ENCODE results near the gene PRR35.

PRR35 gene

DNA sequence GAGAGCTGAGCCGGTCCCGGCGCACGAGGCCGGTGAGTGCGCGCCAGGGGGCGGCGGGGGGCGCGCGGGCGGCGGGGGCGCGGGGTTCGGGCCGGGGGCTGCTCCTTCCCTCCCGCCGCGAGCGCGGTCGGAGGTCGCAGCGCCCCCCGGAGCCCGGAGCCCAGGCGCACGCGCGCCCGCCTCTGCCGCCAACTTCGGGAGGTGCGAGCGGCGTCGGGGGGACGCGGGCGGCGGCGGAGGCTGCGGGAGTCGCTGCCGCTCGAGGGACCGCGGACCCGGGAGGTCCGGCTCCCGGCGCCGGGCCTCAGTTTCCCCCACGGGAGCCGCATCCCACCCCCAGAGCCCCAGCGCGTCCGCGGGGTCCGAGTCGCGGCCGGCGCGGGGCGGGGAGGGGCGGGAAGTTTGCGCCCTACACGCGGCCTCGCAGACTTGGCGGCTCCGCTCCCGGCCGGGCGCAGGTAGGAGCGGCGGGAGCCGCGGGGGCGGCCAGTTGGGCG, at the start of gene PRR35:
TSS of gene PRR35 (plus strand) at position 191 of the 497 bp plus-strand sequence. CDS start 2,901 bp downstream, outside the sequence.
- no peak for DNase-seq (ENCODE audit: low read depth)

DNA sequence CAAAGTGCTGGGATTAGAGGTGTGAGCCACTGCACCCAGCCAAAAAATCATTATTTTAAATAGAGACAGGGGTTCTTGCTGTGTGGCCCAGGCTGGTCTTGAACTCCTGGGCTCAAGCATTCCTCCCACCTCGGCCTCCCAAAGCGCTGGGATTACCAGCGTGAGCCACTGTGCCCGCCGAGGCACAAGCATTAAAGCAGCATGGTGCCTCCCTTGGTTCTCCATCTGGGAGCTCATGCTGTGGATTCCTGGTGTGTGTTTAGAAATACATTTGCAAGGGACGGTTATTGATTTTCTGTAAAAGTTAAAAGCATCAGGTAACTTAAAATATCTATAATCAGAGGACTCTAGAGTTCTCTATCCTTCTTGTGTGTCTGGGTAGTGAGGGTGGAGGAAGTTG, 47.4 kb upstream of the PRR35 start:
- DNase-seq (ENCODE audit: low read depth): no peak

DNA sequence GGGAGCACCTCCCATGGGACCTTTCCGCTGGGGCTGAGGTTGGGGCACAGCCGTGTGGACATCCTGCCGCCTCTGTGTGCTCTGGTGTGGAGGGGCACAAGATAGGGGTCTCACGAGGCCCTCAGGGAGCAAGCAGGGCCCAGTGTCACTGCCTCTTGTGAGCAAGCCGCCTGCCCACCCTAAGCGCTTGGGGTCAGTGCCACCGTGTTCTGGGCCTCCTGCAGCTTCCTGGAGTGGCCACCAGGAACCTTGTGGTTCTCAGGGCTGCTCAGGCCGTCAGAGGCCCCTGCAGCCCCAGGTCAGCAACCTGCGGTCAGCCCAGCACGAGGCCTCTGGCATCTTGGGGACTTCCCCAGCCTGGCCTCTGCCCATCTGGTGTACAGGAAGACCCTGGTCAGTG, 46.2 kb upstream of the PRR35 start:
- no peak for DNase-seq (ENCODE audit: low read depth)

DNA sequence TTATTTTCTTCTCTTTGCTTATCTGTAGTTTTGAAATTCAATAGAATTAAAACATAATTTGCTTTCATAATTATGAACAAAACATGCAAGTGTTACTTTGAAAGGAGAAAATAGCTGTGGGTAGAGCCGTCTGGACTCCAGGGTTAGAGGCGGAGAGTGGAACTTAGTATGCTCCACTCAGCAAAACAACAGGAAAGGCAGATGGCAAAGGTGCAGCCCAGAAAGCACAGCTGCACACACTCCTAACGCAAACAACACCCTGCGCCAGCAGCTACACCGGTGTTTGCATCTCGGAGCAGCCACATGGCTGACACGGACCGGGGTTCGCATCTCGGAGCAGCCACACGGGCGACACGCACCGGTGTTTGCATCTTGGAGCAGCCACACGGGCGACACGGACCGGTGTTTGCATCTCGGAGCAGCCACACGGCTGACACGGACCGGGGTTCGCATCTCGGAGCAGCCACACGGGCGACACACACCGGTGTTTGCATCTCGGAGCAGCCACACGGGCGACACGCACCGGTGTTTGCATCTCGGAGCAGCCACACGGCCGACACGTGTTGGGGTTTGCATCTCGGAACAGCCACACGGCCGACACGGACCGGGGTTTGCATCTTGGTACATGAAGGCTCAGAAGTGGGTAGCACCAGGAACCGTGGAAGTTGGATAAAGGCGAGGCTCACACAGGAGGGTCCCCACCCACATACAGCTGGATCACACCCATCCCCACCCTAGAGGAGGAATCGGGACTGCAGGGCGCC, 44.8 kb upstream of the PRR35 start:
- no peak for DNase-seq (ENCODE audit: low read depth)

DNA sequence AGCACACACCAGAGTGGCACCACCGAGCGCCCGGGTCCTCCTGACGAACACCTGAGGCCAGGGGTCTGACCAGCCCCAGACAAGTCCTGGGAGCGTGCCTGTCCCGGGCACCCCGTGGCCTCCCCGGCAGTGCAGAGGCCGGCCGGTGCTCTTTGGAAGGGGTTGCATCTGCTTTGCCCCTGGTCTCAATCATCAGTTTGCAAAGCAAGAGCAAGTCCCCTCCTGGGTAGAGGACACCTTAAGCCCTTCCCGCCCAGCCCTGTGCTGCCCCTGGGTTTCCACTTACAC, 44.3 kb upstream of the PRR35 start:
- DNase-seq (ENCODE audit: low read depth): no peak

DNA sequence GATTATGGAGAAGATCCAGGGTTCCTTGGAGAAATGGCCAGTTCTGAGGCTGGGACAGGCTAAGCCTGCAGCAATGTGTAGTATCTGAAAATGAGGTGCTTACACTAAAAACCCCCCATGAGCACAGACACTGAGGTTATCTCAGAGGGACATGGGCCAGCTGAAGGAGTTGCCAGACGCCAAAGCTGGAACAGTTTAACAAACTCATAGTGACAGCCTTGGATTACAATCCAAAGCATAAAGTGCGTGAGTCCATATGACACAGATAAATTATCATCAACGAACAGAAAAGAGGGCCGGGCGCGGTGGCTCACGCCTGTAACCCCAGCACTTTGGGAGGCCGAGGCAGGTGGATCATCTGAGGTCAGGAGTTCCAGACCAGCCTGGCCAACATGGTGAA, 43.9 kb upstream of the PRR35 start:
- DNase-seq (ENCODE audit: low read depth): no peak

DNA sequence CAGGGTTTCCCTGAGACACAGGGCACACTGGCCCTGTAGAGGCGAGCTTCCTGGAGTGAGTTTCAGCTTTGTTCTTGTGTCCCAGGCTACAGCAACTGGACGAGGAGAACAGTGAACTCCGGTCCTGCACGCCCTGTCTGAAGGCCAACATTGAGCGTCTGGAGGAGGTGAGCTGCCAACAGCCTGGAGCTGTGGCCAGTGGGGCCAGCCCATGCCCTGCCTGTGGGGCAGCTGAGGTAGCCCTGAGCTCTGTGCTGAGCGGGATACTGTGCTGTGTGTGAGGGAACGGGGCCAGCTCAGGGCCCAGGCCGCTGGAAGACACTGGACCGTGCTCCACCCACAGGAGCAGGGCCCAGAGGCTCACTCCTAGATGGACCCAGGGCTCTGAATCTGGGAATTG, 41.3 kb upstream of the PRR35 start:
- DNase-seq (ENCODE audit: low read depth): no peak

DNA sequence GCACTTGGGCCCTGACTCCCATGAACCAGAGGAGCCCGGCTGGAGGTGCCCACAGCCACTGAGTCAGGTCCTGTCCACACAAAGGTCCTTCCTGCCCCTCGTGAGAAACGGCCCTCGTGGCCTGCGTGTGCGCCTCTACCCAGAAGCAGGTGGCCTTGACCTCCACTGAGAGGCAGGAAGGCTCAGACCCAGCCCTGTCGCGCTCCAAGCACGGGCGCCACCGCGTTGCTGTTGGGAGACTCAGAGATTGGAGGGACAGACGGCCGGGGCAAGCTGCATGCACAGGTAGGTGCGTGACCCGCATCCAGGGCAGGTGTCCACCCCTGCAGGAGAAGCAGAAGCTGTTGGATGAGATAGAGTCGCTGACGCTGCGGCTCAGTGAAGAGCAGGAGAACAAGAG, 40.8 kb upstream of the PRR35 start:
- DNase-seq (ENCODE audit: low read depth): no peak

DNA sequence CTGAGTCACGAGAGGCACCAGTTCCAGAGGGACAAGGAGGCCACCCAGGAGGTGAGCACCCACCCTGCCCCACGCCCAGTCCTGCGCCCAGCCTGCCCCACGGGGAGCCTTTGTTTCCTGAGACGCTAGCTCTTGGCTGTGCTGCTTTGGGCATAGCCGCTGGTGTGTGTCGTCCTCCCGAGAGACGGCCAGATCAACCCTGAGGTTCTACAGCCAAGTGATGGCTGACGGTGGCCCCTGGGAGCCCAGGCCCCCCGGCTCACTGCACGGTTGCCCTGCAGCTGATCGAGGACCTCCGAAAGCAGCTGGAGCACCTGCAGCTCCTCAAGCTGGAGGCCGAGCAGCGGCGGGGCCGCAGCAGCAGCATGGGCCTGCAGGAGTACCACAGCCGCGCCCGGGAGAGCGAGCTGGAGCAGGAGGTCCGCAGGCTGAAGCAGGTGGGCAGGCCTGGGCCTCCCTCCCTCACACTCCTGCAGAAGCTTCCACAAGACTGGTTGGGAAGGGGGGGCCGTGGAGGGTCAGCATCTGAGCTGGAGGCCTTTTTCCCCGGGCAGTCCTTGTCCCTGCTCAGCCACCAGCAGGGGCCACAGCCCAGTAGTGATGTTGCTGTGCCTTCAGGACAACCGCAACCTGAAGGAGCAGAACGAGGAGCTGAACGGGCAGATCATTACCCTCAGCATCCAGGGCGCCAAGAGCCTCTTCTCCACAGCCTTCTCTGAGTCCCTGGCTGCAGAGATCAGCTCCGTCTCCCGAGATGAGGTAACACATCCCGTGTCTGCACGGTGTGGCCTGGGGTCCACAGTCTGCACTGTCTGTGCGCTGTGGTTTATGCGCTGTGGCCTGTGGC, 40.1 kb upstream of the PRR35 start:
- no peak for DNase-seq (ENCODE audit: low read depth)

DNA sequence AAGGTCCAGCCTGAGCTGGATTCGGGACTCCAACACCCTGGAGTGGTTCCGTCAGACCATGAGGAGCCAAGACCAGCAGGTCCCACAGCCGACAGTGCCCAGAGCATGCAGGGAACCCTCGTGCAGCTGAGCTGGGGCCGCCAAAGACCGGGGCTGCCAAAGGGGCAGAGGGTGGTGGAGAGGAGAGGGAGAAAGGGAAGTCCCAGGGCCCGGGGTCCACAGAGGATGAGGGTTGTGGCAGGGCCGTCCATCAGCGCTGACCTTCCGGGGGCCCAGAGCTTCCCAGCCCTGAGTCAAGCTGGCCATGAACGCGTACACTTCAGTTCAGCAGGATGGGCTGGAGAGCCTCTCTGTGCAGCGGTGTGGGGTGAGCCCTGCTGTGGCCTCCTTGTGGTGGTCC, 39.3 kb upstream of the PRR35 start:
- DNase-seq (ENCODE audit: low read depth): no peak

DNA sequence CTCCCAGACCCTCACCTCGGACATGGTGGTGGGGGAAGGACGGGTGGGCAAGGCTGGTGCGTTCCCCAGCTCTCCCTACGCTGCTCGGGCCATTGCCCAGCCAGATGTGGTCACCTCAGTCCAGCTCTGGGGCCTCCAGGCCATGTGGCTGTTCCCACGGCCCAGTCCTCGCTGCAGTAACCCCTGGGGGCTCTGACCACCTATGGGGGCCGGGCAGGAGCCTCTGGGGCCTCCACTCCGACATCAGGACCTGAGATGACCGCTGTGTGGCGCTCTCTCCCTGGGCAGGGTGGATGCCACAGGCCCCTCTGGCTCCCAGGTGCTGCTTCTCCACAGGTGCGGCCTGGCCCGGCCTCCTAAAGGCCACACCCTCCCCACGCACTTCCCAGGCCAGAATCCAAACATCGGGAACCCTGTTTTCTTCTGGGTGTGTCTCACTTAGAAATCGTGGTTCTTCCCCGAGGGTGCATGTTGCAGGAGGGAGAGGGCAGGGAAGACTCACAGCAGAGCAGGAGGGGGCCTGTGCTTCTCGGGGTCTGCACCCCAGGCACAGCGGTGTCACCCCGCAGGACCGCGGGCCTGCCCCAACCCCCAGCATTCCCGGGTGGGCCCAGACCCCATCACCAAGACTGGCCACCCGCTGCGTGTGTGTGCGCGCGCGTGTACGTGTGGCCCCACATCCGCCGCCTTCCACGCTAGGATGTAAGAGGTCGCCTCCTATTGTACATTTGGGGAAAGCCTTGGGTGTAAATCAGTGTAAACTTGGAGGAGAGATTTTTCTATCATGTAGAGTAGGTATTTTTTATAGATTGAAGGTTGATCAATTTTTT, 38.6 kb upstream of the PRR35 start:
- DNase-seq (ENCODE audit: low read depth): no peak

DNA sequence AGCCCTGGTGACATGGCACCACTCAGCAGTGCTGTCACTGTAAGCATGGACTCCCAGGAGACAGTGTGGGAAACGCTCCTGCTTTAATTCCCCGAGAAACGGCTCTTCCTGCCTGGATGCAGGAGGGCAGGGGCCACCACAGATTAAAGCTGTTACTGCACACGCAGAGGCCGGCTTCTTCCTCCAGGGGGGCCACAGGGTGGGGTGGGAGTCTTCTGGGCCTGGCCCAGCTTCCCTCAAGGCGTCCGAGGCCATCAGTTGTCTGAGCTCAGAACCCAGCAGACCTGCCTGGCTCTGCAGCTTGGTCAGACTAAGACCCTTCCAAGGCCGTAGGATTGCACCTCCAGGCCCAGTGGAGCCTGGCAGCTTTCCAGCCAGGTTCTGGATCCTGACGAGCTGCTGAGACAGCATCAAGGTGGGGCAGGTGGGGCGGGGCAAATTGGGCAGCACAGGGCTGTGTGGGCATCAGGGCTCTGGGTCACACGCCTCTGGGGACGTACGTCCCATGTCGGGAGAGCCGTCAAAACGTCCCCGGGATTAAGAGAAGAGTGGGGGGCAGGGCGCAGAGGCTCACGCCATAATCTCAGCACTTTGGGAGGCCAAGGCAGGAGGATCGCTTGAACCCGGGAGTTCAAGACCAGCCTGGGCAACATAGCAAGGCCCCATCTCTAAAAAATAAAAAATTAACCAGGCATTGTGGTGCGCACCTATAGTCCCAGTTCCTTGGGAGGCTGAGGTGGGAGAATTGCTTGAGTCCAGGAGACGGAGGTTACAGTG, 37.7 kb upstream of the PRR35 start:
- DNase-seq (ENCODE audit: low read depth): no peak

DNA sequence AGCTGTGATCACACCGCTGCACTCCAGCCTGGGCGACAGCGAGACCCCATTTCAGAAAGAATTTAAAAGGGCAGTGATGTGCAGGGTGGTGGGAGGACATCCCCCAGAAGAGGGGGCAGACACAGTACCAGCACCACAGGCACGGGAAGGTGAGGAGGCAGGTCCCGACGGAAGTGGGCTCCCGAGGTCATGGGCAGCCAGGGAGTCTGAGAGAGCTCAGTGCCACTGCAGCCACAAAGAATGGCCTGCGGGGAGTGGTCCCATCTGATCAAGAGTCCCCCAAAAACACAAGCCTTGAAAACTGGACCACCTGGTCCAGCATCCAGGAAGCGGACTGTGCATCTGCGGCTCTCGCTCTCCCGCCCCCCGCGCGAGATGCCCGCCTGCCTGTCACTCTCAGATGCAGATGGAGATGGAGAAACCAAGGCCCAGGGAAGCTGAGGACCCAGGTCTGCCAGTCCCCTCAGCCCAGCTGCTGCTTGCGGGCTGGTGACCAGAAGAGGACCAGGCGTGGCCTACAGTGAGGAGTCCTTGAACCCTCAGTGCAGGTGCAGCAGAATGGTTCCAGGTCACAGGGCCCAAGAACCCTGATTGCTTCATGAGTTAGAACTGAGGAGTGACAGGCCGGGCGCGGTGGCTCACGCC, 37.0 kb upstream of the PRR35 start:
- no peak for DNase-seq (ENCODE audit: low read depth)

DNA sequence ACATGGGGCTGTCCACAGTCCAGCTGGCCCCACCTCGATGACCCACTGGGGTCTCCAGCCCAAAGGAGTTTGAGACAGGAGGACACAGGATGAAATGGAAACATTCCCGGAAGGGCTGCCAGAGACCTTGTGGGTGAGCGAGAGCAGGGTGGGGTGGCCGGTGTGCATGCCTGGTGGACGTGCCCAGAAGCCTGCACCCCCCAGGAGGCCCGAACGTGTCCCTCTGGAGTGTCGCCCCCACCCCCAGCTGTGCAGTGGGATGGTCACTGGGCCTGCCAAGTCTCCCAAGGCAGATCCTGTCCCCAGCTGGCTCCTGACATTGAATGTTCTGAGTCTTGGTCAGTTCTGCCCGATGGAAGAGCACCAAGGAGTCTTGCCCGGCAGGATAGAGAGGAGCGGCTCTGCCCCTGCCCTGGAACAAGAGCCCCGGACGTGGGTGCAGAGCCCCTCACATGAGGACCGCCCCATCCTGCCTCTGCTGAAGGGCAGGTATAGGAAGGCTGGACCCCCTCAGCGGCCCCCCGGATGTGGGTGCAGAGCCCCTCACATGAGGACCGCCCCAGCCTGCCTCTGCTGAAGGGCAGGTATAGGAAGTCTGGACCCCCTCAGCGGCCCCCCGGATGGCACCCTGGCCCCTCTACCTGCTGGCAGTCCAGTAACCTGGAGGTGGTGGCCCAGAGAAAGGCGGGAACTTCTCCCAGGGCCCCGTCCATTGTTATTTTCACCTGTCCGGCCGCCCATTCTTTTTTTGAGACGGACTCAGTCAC, 35.7 kb upstream of the PRR35 start:
- DNase-seq (ENCODE audit: low read depth): no peak

DNA sequence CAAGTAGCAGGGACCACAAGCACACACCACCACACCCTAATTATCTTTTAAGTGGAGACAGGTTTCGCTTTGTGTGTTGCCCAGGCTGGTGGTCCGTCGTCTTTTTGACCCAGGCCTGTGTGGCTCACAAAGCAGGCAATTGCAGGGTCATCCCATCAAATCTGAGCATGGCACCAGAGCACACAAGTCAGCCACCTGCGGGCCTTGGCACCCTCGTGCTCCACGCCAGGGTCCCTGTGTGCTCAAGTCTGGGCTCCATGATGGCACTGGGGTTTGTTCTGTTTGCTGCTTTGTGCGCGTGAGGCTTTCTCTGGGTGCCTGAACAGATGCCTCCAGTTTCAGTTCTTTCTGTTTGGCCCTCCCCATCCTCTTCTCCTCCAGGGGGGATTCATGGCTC, 35.1 kb upstream of the PRR35 start:
- no peak for DNase-seq (ENCODE audit: low read depth)

DNA sequence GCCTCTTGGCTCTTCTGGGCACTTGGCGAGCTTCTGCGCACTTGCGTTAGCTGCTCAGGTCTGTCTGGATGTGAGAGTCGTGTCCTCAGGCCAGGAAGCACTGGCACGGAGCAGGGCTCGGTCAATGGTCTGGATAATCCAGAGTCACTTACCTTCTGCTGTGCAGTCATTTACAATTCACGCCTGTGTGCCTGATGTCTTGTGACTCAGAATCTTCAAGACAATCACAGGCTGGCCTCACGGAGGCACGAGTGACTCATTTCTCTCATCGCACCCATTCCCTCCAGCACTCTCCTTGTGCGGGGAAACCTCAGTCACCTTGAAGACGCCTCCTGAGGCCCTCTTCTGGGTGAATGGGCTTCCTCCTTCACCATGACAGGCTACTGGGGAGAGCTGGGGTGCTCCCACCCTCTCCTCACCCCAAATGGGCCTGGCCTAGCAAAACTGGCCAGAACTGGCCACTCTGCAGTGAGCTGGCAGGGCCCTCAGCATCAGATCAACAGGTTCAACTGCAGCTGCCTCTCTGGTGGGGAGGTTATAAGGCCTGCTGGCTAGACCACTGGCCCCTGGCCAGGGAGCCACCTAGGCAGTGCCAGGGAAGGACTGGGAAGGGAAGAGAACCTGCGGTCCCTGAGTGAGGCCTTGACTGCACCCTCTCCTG, 34.5 kb upstream of the PRR35 start:
- DNase-seq (ENCODE audit: low read depth): peak; percentile 76

DNA sequence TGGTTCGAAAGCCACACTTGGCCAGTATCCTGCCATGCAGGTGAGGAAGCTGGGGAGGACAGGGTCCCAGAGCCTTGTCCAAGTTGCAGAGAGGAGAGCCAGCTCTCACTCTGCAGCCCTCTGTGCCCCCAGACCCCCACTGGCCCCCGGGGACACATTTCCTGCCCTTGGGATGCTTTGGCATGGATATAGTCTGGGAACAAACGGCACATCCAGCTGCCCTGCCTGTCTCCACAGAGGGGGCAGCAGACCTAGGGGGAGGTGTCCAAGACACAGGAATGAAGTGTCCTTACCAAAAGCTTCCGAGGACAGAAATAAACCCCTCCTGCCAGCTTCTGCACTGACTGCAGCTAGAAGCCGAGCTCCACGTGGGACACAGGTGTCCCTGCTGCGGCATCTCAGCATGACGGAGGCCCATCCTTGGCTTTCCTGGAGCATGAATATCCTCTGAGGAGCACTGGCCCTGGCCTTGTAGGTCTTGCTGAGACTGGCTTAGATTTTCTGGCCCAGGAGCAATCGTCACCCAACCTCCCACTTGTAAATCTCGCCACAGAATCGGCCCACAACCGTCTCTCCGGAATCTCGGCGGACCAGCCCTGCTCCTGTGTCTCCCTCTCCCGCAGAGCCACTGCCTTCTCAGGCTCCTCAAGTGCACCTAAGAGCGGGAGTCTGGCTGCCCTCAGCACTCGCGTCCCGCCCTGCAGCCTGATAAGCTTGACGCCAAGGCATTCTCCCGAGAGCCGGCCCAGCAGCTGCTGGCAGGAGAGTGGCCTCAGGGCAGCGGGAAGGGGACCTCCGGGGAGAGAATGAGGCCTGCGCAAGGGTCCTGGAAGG, 33.8 kb upstream of the PRR35 start:
- DNase-seq (ENCODE audit: low read depth): no peak

DNA sequence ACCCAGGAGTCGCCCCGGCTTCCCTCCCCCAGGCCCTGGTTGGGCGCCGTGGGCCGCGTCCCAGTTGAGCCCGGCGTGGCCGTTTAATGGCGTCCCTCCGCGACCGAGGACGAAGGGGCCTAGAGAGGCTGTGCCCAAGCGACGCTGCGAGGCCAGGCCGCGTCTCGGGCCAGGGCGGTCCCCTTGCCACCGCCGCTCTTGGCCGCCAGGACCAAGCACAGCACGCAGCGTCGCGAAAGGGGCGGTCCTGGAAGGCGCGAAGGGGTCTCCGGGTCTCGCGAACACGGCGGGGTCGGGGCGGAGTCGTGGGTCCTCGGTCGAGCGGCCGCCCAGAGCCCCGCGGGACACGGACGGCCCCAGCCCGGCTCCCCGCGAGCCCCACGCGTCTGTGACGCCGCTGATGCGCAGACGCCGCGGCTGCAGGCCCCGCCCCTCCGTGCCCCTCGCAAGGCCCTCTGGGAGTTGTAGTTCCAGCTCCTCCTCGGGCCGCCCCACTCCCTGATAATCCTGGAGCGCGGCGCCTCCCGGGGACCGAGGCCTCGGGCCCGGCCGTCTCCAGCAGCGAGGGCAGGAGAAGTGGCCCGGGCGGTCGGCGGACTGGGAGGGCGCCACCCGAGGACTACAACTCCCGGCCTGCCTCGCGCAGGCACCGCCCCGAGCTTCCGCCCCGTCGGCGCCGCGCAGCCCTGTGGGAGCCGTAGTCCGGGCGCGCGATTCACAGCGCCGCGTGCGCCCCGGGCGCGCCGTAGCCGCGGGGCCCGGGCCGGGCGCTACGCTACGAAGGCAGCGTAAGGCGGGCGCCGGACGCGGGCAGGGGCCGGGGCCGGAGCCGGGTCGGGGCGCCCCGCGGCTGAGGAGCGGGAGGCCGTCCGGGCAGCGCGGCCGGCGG, 32.9 kb upstream of the PRR35 start, which contains the start of gene CAPN15:
TSS of gene CAPN15 (plus strand) at position 698 of the 889 bp plus-strand sequence. CDS start 19,127 bp downstream, outside the sequence.
- DNase-seq (ENCODE audit: low read depth): peak; percentile 79
